CD4-positive, CD25-positive, alpha-beta regulatory T cell (primary cell): ENCODE data around the gene ATP6V0E1. TPM values are rescaled to one million over a fixed set of nuclear protein-coding genes. Genes with fewer than 3 reads are reported as not detected.
A peak's percentile ranks its signal among the peaks of the same experiment; 100 is the strongest.

Experiments
- ATAC-seq, 2 donors: fragments of 150-1000 bp; cut with Tn5 transposase; one replicate each; pipeline ENCODE4 v1.10.0; 2021; ENCODE audit warnings: low read depth in 2 of 2, moderate number of reproducible peaks in 2 of 2, moderate library complexity in 1 of 2
- DNase-seq, 3 donors: peaks; one replicate each; pipeline versions ENCODE4 v3.0.0 to v3.0.0-alpha.2; 2012 to 2022; ENCODE audit warnings: mixed read lengths in 1 of 3
- H3K27ac ChIP-seq: one replicate; pipeline ENCODE4 v1.7.0; 2013; ENCODE audit warnings: mild to moderate bottlenecking, low read length; ENCODE audit not compliant: insufficient read depth, poor library complexity, severe bottlenecking
- H3K27me3 ChIP-seq: one replicate; pipeline ENCODE4 v1.7.0; 2013; ENCODE audit warnings: low read length; ENCODE audit not compliant: control insufficient read depth, insufficient read depth
- H3K36me3 ChIP-seq: one replicate; pipeline ENCODE4 v1.7.0; 2013; ENCODE audit warnings: mild to moderate bottlenecking, low read length, moderate library complexity; ENCODE audit not compliant: control insufficient read depth, insufficient read depth
- H3K4me1 ChIP-seq: 2 replicates; pipeline ENCODE4 v1.7.0; 2013; ENCODE audit warnings: mild to moderate bottlenecking, low read length; ENCODE audit not compliant: insufficient read depth, control insufficient read depth, poor library complexity, severe bottlenecking
- H3K4me3 ChIP-seq: one replicate; pipeline ENCODE4 v1.7.0; 2013; ENCODE audit warnings: low read depth, mild to moderate bottlenecking, low read length, moderate library complexity
- H3K9me3 ChIP-seq, 2 experiments: 1 replicate in 1 of 2; 2 replicates in 1 of 2; pipeline ENCODE4 v1.7.0; 2013; ENCODE audit warnings: low read length in 2 of 2, mild to moderate bottlenecking in 1 of 2, moderate library complexity in 1 of 2; ENCODE audit not compliant: control insufficient read depth in 2 of 2
- H3K27ac Mint-ChIP-seq, 3 donors: one replicate each; pipeline ENCODE4 v1.8.0; 2020 to 2022; ENCODE audit warnings: mild to moderate bottlenecking in 3 of 3, mixed read lengths in 3 of 3, moderate library complexity in 2 of 3
- H3K27me3 Mint-ChIP-seq: one replicate; pipeline ENCODE4 v1.8.0; 2022; ENCODE audit warnings: mild to moderate bottlenecking, mixed read lengths
- H3K36me3 Mint-ChIP-seq: one replicate; pipeline ENCODE4 v1.8.0; 2020; ENCODE audit warnings: mixed read lengths
- H3K4me1 Mint-ChIP-seq, 4 donors: one replicate each; pipeline ENCODE4 v1.8.0; 2020 to 2022; ENCODE audit warnings: mixed read lengths in 4 of 4, mild to moderate bottlenecking in 1 of 4
- H3K4me3 Mint-ChIP-seq, 4 donors: one replicate each; pipeline ENCODE4 v1.8.0; 2020 to 2022; ENCODE audit warnings: mild to moderate bottlenecking in 4 of 4, mixed read lengths in 4 of 4, moderate library complexity in 3 of 4
- H3K9me3 Mint-ChIP-seq, 7 donors: one replicate each; pipeline ENCODE4 v1.8.0; 2020 to 2022; ENCODE audit warnings: mixed read lengths in 7 of 7, mild to moderate bottlenecking in 3 of 7, moderate library complexity in 2 of 7
- polyA plus RNA-seq, 4 donors: library from polyadenylated mRNA; unstranded; fragments of 300-500 nt; fragmentation: Illumina TruSeq; gene quantifications; one replicate each; pipeline ENCODE4 v1.2.3, GENCODE V29; 2021
- total RNA-seq: library from RNA; stranded (reverse); gene quantifications from one replicate; pipeline ENCODE4 v1.2.3, GENCODE V29; 2022

The ATP6V0E1 gene
- total and polyA plus RNA-seq, 5 donors from 2014 or later: 106 to 691 (median 499) TPM

GRCh38 chr5:172951371-172952033, 32.1 kb upstream of the ATP6V0E1 start:
- Histone ChIP-seq H3K4me3 (no peak overlapping the region), H3K27ac (no peak overlapping the region), H3K36me3 (peaks cover 15% of the 10 kb centered on the region), H3K27me3 (no peaks in the 10 kb centered on the region), H3K4me1 (no peaks in the 10 kb centered on the region), H3K9me3 (no peaks in the 10 kb centered on the region)
- Mint-ChIP-seq H3K4me1 (peaks cover 0 to 6% (median 1%) of the 10 kb centered on the region in 4 donors), H3K36me3 (peaks cover 21% of the 10 kb centered on the region), H3K27me3 (peaks cover 5% of the 10 kb centered on the region), H3K9me3 (no peaks in the 10 kb centered on the region), H3K27ac (no peak overlapping the region), H3K4me3 (no peak overlapping the region)
- DNase-seq (no peak), ATAC-seq (no peak)

- H3K4me1 ChIP-seq: no peaks in the 10 kb centered on the region
- H3K27ac Mint-ChIP-seq: peak overlapping the region in 1 of 3 donors; percentile 46
- H3K27me3 ChIP-seq: no peaks in the 10 kb centered on the region
- H3K36me3 Mint-ChIP-seq: peaks cover 20% of the 10 kb centered on the region
- H3K9me3 ChIP-seq: no peaks in the 10 kb centered on the region
- H3K27ac ChIP-seq: no peak overlapping the region
- no peak overlapping the region for H3K4me3 ChIP-seq
- no peaks in the 10 kb centered on the region for H3K9me3 Mint-ChIP-seq
- H3K36me3 ChIP-seq: peaks cover 15% of the 10 kb centered on the region
- H3K4me1 Mint-ChIP-seq: peaks cover 0 to 6% (median 1%) of the 10 kb centered on the region in 4 donors
- DNase-seq: no peak
- no peak overlapping the region for H3K4me3 Mint-ChIP-seq
- H3K27me3 Mint-ChIP-seq: peaks cover 5% of the 10 kb centered on the region
- no peak for ATAC-seq
These were observed 31.5 kb upstream of the ATP6V0E1 start for GRCh38 chr5:172952034-172952511.

- ATAC-seq: no peak
- Histone ChIP-seq H3K36me3 (peaks cover 13% of the 10 kb centered on the region), H3K4me1 (peaks cover 7% of the 10 kb centered on the region), H3K27me3 (no peaks in the 10 kb centered on the region), H3K27ac (no peak overlapping the region), H3K9me3 (no peaks in the 10 kb centered on the region), H3K4me3 (no peak overlapping the region)
- Mint-ChIP-seq H3K27me3 (peaks cover 7% of the 10 kb centered on the region), H3K36me3 (peaks cover 13% of the 10 kb centered on the region), H3K9me3 (no peaks in the 10 kb centered on the region), H3K4me3 (peak overlapping the region in 1 of 4 donors; percentile 77), H3K4me1 (peaks cover 4 to 9% (median 6%) of the 10 kb centered on the region in 4 donors), H3K27ac (no peak overlapping the region)
- DNase-seq: no peak
These were observed 29.5 kb upstream of the ATP6V0E1 start for GRCh38 chr5:172953776-172954675.

- Mint-ChIP-seq H3K27ac (no peak overlapping the region), H3K4me1 (peaks cover 4 to 14% (median 12%) of the 10 kb centered on the region in 4 donors), H3K27me3 (peaks cover 12% of the 10 kb centered on the region), H3K4me3 (peak overlapping the region in 2 of 4 donors; percentile 53 to 77), H3K36me3 (peaks cover 10% of the 10 kb centered on the region), H3K9me3 (no peaks in the 10 kb centered on the region)
- Histone ChIP-seq H3K4me1 (peaks cover 11% of the 10 kb centered on the region), H3K4me3 (no peak overlapping the region), H3K36me3 (peaks cover 13% of the 10 kb centered on the region), H3K27me3 (no peaks in the 10 kb centered on the region), H3K9me3 (no peaks in the 10 kb centered on the region), H3K27ac (no peak overlapping the region)
- DNase-seq (no peak), ATAC-seq (no peak)
These were observed 28.8 kb upstream of the ATP6V0E1 start for GRCh38 chr5:172954751-172955159.

- no peak overlapping the region for H3K27ac Mint-ChIP-seq
- Histone ChIP-seq H3K27ac (no peak overlapping the region), H3K4me3 (no peak overlapping the region), H3K27me3 (no peaks in the 10 kb centered on the region), H3K4me1 (peaks cover 18% of the 10 kb centered on the region), H3K9me3 (no peaks in the 10 kb centered on the region), H3K36me3 (peaks cover 3% of the 10 kb centered on the region)
- peaks cover 12% of the 10 kb centered on the region for H3K27me3 Mint-ChIP-seq
- H3K9me3 Mint-ChIP-seq: no peaks in the 10 kb centered on the region
- ATAC-seq (no peak), DNase-seq (no peak)
- peaks cover 4 to 25% (median 20%) of the 10 kb centered on the region in 4 donors for H3K4me1 Mint-ChIP-seq
- peak overlapping the region in 2 of 4 donors; percentile 15 to 57 for H3K4me3 Mint-ChIP-seq
- peaks cover 4% of the 10 kb centered on the region for H3K36me3 Mint-ChIP-seq
These were observed 27.3 kb upstream of the ATP6V0E1 start for GRCh38 chr5:172956228-172956627.

- Mint-ChIP-seq H3K4me1 (peaks cover 4 to 28% (median 21%) of the 10 kb centered on the region in 4 donors), H3K27me3 (peaks cover 11% of the 10 kb centered on the region), H3K9me3 (no peaks in the 10 kb centered on the region), H3K36me3 (peaks cover 5% of the 10 kb centered on the region), H3K27ac (no peak overlapping the region), H3K4me3 (peak overlapping the region in 2 of 4 donors; percentile 74 to 99)
- H3K36me3 ChIP-seq: no peaks in the 10 kb centered on the region
- ATAC-seq: no peak
- H3K27ac ChIP-seq: no peak overlapping the region
- no peaks in the 10 kb centered on the region for H3K27me3 ChIP-seq
- H3K4me3 ChIP-seq: no peak overlapping the region
- no peaks in the 10 kb centered on the region for H3K9me3 ChIP-seq
- peak in 1 of 3 donors; percentile 4 for DNase-seq
- peaks cover 18% of the 10 kb centered on the region for H3K4me1 ChIP-seq
These were observed 26.6 kb upstream of the ATP6V0E1 start for GRCh38 chr5:172956936-172957335.

- Mint-ChIP-seq H3K4me1 (peaks cover 4 to 28% (median 21%) of the 10 kb centered on the region in 4 donors), H3K4me3 (peak overlapping the region; percentile 26 to 99 (median 90))
These were observed 26.1 kb upstream of the ATP6V0E1 start for GRCh38 chr5:172957458-172957857.

More at GRCh38 chr5:172957458-172957857, 26.1 kb upstream of the ATP6V0E1 start:
- H3K36me3 Mint-ChIP-seq: peaks cover 6% of the 10 kb centered on the region
- Histone ChIP-seq H3K9me3 (no peaks in the 10 kb centered on the region), H3K4me3 (no peak overlapping the region), H3K36me3 (no peaks in the 10 kb centered on the region), H3K27ac (no peak overlapping the region), H3K4me1 (peaks cover 18% of the 10 kb centered on the region), H3K27me3 (no peaks in the 10 kb centered on the region)
- no peak for DNase-seq
- H3K27me3 Mint-ChIP-seq: peaks cover 7% of the 10 kb centered on the region
- H3K9me3 Mint-ChIP-seq: no peaks in the 10 kb centered on the region
- ATAC-seq: no peak
- peak overlapping the region in 1 of 3 donors; percentile 1 for H3K27ac Mint-ChIP-seq
